SK-N-DZ (cell line): ENCODE data around the gene LAPTM5.
"Not testable (repeated sequence)": the region's sequence is repeated elsewhere in the genome, so short reads cannot be mapped to it uniquely, and the experiment has no call there.

ENCODE experiments used
- DNase-seq: peaks from one replicate; pipeline ENCODE4 v3.0.0-alpha.2; 2015; ENCODE audit warnings: low spot score

Gene LAPTM5

DNA sequence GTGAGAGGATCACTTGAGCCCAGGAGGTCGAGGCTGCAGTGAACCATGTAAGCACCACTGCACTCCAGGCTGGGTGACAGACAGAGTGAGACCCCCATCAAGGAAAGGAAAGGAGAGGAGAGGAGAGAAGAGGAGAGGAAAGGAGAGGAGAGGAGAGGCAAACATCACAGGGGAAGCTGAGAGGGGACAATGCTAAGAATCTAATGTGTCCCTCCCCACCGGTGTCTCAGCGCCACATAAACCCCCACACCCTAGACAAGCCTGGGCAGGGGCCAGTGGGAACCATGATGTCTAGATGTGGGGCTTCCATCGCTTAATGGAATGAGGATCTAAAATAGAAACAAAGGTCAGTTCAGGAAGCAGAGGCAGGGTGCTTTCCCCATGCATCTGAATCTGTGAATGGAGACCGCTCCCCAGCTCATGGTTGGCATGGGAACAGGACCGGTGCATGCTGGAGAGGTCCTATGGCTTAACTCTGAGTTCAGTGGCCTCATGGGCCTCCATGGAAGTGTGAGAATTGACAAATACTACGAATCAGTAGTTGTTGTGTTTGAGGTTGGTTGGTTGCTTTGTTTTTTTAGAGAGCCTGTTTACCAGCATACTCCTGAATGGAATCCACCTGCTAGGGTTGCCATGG lies 16.3 kb upstream of the LAPTM5 start:
- no peak for DNase-seq

DNA sequence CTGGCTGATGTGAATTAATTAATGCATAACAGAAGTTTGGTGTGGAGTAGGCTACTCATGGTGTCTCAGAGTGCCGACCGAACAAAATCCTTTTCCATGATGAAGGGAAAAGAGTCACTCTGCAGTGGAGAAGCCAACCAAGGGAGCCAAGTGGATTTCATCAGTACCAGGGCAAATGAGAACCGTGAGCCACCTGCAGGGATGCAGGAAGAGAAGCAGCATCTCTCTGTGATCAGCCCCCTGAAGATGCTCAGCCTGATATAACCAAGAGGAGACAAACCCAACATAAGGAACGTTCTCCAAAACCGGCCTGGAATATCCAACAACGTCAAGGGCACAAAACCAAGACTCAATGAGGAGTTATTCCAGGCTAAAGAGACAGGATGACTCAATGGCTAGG lies 13.4 kb upstream of the LAPTM5 start:
- no peak for DNase-seq

DNA sequence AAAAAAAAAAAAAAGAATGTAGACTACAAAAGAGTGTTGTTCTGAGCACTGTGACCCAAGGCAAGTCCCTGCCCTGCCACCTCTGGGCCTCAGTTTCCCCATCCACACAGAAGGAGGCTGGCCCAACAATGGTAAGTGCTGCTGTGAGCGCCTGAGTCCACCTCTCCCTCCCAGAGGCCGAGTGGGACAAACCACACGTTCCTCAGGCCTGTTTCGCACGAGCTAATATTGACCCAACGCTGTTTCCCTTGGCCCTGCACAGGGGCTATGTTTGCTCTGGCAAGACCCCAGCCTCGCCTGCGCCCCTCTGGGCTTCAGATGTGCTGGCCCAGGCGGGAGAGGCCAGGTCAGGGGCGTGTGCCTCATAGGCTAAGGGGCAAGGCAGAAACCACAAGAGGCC lies 12.6 kb upstream of the LAPTM5 start:
- DNase-seq, result no peak

DNA sequence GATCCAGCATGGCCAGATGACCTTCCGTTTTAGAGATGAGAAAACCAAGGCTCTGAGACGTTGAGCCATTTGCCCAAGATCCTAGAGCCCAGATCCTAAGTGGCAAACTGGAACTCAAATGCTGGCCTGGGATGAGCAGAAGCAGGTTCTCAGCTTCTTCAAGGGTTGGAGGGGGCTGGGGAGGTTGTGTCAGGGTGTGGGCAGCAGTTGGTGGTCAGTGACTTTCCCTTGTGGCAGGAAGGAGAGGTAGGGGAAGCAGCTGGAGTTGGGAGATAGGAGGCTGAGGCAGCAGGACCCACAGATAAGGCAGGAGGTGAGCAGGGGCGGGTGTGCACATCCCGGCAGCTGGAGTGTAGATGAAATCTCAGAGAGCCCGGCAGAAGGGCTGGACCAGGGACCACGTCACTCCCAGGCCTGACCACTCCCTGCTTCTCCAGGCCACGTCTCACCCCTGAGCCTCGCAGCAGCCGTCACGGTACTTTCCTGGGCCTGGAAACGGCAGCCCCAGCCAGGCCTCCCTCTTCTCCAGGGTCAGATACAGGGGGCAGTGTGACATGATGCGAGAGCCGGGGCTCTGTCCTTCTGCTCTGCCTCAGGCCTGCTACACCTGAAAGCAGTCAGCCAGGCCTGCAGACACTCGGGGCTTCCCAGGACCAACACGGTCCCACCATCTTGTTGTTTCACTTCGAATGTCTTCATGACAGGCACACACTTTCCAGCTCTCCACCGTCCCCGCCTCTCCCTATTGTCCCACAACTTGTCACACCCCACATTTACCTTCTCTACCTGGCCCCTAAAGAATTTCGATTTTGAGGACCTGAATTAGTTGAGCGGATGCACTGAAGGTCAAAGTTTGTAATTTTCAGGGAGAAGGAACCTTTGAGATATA lies 11.5 kb upstream of the LAPTM5 start:
- peak; percentile 44 for DNase-seq

DNA sequence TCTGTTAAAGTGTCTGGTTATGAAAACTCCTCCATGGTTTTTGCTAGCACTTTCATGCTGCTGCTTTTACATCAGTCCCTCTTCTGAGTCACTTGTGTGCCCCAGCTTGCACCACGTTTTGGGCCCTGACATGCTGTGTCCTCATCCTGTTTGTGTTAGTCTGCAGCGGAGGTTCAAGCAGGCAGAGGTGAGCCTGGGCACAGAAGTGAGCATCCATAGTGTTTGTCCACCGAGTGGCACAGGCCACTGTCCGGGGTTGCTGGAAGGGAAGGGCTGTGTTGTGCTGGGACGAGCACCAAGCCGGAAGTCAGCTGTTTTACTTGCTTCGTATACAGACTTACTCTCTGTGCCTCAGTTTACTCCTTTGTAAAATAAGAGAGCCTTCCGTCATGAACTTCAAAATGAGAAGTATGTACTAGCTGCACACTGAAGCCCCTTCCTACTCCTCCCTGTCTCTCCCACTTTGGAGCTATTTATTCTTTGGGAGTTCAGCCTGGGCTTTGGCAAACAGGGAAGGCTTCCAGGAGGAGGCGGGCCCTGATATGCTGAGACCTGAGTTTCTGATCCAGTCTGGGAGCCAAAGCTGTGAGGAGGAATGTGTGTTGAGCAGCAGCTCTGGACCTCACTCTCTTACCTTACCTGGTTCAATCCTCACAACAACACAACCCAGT lies 10.7 kb upstream of the LAPTM5 start:
- no peak for DNase-seq

DNA sequence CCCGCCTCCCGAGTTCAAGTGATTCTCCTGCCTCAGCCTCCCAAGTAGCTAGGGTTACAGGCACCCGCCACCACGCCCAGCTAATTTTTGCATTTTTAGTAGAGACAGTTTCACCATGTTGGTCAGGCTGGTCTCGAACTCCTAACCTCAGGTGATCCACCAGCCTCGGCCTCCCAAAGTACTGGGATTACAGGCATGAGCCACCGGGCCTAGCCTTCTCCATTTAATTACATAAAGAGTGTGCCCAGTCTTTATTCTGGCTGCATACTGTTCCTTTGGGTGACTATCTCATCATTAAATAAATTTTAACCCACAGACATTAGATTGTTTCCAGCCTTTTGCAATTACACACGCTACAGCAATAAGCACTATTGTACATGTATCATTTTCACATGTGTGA lies 9.4 kb upstream of the LAPTM5 start:
- DNase-seq, result not testable (repeated sequence)

DNA sequence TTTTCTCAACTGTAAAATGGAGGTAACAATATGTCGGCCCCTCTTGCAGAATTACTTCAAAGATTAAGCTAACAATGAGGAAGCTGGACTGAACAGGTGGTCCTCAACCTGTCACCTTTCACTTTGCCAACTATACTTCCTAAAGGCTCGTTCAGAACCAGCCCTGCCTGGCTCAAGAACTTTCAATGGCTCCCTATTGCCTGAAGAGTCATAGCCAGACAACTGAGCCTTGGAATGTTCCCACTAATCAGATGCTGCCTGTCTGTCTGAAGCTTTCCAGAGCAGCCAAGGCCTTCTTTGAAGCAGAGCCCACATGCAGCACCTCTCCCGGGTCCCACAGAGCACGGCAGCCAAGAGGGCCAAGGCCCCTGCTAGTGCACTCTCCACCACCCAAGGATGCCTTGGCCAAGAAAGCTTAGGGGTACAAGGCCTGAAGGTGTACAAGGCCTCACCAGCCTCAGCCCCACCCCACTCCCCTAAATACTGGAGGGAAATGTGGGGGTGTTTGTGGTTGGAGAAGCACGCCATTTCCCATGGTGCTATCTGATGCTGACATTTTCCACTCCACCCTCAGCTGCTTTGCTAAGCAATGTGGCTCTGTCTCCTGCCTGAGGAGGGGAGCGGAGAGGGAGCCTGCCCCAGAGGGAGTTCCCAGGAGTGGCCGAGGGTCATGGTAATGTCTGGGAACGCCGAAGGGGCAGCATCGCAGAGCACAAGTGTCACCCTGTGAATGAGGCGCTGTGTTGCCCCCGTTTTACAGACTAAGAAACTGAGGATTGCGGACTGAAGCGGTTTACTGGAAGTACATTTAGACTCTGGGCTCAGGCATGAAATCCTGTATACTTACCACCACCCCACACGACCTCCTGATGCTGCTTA lies 8.2 kb upstream of the LAPTM5 start:
- DNase-seq, result no peak

DNA sequence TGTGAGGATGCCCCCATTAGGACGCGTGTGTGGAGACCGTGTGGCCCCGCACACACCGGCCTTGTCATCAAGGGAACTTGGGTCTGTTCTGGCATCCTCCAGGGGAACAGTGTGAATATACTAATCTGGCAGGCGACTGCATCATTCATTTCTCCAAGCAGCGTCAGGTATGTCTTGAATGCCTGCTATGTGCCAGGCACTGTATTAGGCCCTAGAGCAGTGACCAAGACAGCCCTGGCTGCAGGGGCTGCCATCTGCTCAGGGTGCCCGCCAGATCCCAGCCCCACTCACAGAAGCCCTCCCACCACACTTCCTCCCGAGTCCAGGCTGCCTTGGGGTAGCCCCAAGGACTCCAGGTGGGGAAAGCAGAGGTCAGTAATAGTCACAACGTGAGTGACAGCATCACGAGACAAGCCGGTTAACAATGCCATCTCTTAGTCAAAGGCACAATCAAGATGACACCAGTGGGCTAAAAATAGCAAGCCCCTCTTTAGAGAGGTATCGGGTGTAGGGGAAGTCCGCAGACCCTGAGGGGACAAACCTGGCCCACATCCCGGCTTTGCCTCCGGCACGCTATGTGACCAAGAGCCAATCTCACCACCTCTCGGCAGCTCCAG lies 7.5 kb upstream of the LAPTM5 start:
- DNase-seq, result no peak

DNA sequence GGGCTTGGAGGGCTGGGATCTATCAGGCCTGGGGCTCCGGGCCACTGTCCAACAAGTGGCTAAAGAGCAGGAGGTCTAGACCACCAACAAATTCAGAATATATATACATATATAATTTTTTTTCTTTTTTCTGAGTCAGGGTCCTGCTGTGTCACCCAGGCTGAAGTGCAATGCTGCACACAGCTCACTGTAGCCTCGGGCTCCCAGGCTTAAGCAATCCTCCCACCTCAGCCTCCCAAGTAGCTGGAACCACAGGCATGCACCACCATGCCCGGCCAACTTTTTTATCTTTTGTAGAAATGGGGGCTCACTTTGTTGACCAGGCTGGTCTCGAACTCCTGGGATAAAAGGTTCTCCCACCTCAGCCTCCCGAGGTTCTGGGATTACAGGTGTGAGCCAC lies 6.8 kb upstream of the LAPTM5 start:
- no peak for DNase-seq

DNA sequence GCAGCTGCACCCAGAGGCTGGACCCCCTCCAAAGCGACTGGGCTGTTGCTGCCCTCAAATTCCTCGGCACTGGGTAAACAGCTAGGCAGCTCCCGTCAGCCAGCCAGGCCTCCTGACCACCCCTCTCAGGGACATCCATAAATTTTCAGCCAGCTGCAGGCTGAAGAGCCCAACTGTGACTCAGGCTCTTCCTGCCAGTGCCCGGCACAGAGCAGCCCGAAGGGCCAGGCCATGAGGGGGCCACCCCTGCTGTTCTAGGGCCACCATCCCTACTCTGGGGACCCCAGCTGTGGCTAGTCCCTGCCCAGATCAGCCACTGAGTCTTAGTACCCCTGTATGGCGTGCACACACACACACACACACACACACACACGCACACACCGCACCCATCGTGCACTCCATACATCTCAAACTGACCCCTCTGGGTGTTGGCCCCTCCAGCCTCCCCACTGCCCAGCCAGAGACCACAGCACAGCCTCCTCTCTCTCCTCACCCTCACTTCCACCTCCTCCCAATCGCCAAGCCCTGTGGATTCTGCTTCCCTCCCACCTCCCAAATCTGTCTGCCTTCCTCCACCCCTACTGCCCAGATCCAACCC lies 6.2 kb upstream of the LAPTM5 start:
- no peak for DNase-seq

DNA sequence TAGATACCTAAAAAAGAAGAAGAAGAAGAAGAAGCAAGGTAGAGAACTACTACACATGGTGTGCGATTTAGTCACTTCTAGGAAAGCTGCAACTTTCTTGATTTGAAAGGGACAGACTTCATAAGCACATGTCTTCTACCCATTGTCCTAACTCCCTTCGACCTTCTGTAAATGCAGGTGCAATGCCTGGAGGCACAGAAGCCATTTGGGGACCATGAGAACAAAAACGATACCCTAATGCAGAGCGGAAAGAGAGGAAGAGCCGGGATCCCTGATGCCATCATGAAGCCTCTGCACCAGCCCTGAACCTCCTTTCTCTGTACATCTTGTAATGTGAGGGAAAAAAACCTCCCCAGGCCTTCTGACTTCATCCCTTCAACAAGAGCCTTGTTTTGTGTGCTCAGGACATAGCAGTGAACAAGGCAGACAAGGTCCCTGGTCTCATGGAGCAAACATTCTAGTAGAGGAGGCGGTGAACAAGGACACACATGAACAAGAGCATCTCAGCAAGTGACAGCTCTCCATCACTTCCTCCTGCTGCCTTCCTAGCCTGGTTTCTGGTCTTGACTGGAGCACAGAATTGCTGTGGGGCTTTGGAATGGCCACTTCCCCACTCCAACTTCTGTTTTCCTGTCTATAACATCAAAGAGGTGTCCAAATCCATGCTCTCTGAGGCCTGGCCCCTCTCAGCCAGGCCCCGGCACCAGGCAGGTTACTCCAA lies 5.5 kb upstream of the LAPTM5 start:
- DNase-seq, result no peak

DNA sequence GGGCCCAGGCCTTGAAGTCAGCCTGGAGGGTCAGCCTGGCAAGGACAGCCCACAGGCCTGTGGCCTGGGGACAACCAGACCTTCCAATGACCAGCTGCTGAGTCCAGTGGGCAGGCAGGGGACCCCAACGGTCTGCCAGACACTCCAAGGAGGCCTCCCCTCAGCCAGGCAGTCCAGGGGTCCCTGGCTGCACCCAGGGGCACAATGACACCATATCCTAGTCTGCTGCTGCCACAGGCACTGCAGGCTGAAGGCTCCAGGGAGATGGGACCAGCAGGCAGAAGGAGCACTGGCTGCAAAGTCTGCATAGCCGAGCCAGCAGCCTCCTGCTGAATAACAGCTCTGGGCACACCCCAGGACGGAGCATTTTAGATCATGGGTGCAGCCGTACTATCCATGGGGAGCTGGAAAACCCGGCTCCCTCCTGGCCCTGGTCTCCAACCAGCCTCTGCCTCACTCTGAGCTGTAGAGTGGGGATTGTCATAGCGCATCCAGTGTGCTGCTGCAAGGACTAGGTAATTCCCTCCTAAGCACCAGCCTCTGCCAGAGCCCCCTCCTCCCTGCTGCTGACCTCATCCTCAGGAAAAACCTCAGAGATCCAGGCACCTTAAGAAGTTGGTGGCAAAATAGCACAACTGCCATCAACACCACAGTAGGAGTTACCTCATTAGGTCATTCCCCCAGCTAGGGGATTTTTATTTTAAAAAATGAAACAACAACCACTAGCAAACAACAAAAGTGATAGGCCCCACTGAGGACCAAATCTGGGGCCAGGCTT lies 4.8 kb upstream of the LAPTM5 start:
- DNase-seq, result no peak

DNA sequence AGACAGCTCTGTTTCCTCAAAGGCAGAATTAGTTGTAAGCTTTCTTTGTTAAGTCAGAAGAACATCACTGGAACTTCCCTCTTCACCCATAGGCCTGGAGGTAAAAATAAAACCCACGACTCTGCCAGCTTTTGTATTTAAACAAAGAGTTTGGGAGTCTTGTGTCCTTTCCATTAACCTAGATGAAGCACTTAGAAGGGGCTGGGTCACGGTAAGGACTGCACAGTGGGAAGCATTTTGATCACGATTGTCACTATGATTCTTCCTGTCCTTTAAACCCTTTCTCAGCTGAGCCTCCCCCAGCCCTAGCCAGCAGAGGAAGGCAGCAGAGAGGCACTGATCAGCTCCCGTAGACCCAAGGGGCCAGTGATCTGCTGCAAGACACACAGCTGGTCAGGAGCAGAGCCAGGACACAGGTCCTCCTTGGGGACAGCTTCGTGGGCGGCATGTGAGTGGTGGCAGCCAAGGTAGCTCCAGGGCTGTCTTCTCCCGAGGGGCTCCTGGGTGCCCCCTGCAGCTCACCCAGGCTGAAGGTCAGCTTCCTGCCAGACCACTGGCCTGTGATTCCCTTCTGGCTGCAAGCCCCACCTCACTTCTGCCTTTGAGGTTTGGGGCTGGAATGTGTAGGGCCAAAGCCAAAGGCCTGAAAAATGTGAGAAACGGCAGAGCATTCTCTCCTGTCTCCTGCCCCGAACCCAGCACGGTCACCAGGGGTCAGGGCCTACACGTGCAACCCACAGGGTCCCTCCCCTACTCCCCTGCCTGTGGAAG lies 4.0 kb upstream of the LAPTM5 start:
- DNase-seq, result no peak

DNA sequence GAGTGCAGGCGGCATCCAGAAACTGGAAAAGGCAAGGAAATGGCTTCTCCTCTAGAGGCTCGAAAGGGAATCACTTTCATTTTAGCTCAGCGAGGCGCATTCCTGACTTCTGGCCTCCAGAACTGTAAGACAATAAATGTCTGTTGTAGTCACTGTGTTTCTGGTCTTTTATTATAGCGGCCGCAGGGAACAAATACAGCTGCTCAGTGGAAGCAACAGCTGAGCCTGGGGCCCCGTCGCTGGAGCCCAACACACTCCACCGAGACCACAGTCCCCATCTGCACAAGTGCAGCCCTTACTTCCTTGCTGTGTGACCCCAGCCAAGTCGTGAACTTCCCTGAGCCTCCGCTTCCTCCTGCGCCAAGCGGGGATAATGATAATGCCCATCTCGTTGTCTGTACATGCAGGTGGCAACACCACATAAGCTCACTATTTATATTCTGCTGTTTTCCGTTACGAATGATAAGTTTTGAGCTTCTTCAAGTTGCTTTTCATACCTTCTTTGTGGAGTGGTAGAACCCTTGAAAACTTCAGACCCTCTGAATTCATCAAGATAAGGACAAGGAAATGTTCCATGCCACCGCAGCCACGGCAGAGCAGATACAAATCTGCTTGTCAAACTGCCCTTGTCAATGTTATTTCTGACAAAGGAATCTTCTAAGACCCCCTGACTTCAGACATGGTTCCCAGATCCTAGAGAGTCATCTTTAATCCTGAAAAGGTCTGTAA lies 3.2 kb upstream of the LAPTM5 start:
- no peak for DNase-seq

DNA sequence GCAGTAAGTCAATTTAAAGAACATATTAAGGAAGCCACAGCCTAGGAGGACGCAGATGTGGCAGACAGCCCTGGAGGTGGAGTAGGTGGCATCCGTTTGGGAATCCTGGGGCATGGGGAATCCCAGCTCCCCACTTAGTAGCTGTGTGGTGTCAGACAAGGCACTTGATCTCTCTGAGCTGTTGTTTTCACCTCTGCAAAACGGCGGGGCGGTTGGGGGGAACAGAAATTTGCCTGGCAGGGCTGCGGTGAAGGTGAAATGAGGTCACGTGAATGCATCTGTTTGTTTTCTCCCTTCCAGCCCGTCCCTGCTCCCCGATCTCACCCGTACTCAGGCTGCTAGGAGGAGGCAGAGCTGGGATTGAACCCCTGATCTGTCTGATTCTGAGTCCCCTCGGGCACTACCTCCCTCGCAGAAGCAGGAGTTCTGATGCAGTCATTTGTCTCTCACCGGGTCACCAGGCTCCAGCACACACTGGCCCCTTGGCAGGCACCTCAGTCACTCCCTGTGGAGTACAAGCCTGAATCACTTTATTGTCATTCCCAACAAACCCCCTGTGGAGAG lies 2.2 kb upstream of the LAPTM5 start:
- no peak for DNase-seq

DNA sequence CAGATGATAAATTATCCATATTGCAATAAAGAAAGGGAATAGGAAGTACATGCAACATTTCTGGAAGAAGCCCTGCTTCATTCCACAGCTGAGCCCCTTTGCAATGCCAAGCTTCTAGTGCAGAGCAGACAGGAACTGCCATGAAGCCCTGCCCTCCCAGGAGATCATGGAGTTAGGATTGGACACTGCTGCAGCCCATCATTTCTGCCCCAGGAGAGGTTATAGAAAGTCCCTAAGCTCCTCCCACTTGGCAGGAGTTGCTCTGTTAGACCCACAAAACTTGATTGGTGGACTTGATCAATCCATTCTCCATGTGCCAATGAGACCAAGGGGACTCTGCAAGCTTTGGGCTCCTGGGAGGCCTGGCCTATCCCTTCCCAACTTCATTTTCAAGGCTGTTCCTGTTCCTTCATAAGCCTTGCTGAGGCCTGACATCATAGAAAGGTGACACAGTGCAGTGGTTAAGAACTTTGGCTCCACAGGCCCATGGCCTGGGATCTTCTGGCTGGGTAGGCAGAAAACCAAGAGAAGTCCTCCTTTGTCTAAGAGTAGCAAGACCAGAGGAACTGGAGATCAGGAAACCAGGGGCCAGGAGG lies 1.3 kb upstream of the LAPTM5 start:
- DNase-seq, result no peak

DNA sequence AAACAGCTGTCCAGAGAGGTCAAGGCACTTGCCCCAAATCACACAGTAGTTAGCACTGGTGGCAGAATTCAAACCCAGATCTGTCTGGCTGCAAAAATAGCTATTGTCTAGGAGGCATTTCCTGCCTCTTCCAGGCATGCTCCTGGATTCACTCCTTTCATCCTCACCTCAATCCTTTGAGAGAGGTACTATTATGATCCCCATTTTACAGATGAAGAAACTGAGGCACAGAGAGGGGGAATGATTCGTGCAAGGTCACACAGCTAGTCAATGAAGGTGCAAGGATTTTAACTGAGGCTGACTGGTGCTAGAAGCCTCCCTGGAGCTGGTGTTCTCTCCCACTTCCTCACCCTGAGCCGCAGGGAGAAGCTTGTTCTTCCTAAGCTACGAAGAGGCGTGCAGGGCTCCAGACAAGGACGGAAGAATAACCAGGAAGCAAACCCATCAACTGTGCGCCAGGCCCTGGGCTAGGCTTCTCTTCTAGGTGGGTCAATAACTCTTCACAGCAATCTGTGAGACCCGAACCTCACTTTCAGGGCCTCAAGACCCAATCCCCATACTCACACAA lies 631 bp upstream of the LAPTM5 start:
- no peak for DNase-seq
